GM12865 (cell line): Measurements from ENCODE around the gene PALLD.

Experiments used
- DNase-seq: peaks from one replicate; pipeline ENCODE4 v3.0.0; 2010; ENCODE audit warnings: low read depth
- H3K4me3 ChIP-seq: 2 replicates; pipeline ENCODE4 v1.5.1; 2011; ENCODE audit warnings: mild to moderate bottlenecking, low read depth, low read length, control low read depth
- CTCF ChIP-seq: IDR thresholded peaks from 2 replicates; pipeline ENCODE4 v1.5.1; 2011; ENCODE audit warnings: low read length, control low read depth, low read depth, inconsistent platforms; ENCODE audit not compliant: insufficient read depth; ENCODE audit errors: missing control alignments

The PALLD gene

GRCh38 chr4:168923526-168924194, 426.8 kb downstream of the PALLD start:
- DNase-seq: peak; percentile 76
- H3K4me3 ChIP-seq: no peak overlapping the region
- peak; percentile 72 for TF ChIP-seq CTCF

GRCh38 chr4:168924667-168925066, 427.8 kb downstream of the PALLD start:
- no peak overlapping the region for H3K4me3 ChIP-seq
- no peak for DNase-seq
- TF ChIP-seq CTCF: no peak

- no peak for TF ChIP-seq CTCF
- H3K4me3 ChIP-seq: no peak overlapping the region
- no peak for DNase-seq
Measured at GRCh38 chr4:168925789-168926490, 429.1 kb downstream of the PALLD start.

GRCh38 chr4:168928346-168928745, 431.5 kb downstream of the PALLD start:
- H3K4me3 ChIP-seq: no peak overlapping the region
- TF ChIP-seq CTCF: no peak
- no peak for DNase-seq

GRCh38 chr4:168928875-168929274, 432.0 kb downstream of the PALLD start:
- no peak for TF ChIP-seq CTCF
- no peak for DNase-seq
- H3K4me3 ChIP-seq: no peak overlapping the region

- TF ChIP-seq CTCF: no peak
- H3K4me3 ChIP-seq: no peak overlapping the region
- no peak for DNase-seq
Measured at GRCh38 chr4:168930413-168931196, 433.8 kb downstream of the PALLD start.
